ENCODE measurements around the gene YBEY. TPM values are rescaled to one million over a fixed set of nuclear protein-coding genes. Genes with fewer than 3 reads are reported as not detected.

The YBEY gene
- total RNA-seq, 4 donors from 2014 or later = 4.8 to 33.5 (median 9.1) TPM; not detected in 1

- no peak for TF ChIP-seq POLR2AphosphoS5 (IDR thresholded peaks at IDR 0.05)
- TF ChIP-seq CTCF (IDR thresholded peaks at IDR 0.05) = no peak
- no peak for TF ChIP-seq POLR2A (IDR thresholded peaks at IDR 0.05)
- no peak for TF ChIP-seq EP300 (IDR thresholded peaks at IDR 0.05; ENCODE audit: low read depth)
- Histone ChIP-seq H3K9me3 (no peaks in the 10 kb centered on the region), H3K4me1 (no peaks in the 10 kb centered on the region), H3K27ac (no peak overlapping the region), H3K36me3 (peaks cover 0 to 75% (median 36%) of the 10 kb centered on the region in 4 donors), H3K27me3 (no peaks in the 10 kb centered on the region), H3K4me3 (no peak overlapping the region)
- in situ Hi-C loops (cut with MboI; ENCODE audit: low pct_ligation_motif_present in 1 of 4, low pct_unique_long_range_greater_than_20kb in 1 of 4, low sequenced_read_pairs in 3 of 4) (no loop called here), intact Hi-C loops (cut with DNase I; ENCODE audit: low total_unique reads) (no loop called here)
- DNase-seq = no peak
- WGBS, 2 donors (ENCODE audit: low coverage in 1 of 2) = 83 to 93% methylated on average over 1 to 11 of the region's 11 CpGs
Observed at GRCh38 chr21:46255166-46255565, 31.0 kb upstream of the YBEY start.

GRCh38 chr21:46255758-46256337 lies 30.3 kb upstream of the YBEY start:
- H3K27me3 ChIP-seq = no peaks in the 10 kb centered on the region
- in situ Hi-C loops (cut with MboI; ENCODE audit: low pct_ligation_motif_present in 1 of 4, low pct_unique_long_range_greater_than_20kb in 1 of 4, low sequenced_read_pairs in 3 of 4) (no loop called here), intact Hi-C loops (cut with DNase I; ENCODE audit: low total_unique reads) (no loop called here)
- TF ChIP-seq POLR2AphosphoS5 (IDR thresholded peaks at IDR 0.05) (no peak), EP300 (IDR thresholded peaks at IDR 0.05; ENCODE audit: low read depth) (no peak), POLR2A (IDR thresholded peaks at IDR 0.05) (no peak), CTCF (IDR thresholded peaks at IDR 0.05) (no peak)
- no peaks in the 10 kb centered on the region for H3K9me3 ChIP-seq
- no peaks in the 10 kb centered on the region for H3K4me1 ChIP-seq
- H3K27ac ChIP-seq = no peak overlapping the region
- 89 to 100% methylated on average over 2 to 6 of the region's 6 CpGs for WGBS, 2 donors (ENCODE audit: low coverage in 1 of 2)
- no peak for DNase-seq
- no peak overlapping the region for H3K4me3 ChIP-seq
- peaks cover 0 to 79% (median 36%) of the 10 kb centered on the region in 4 donors for H3K36me3 ChIP-seq

GRCh38 chr21:46256501-46256994 lies 29.6 kb upstream of the YBEY start:
- no peak for DNase-seq
- in situ Hi-C loops (cut with MboI; ENCODE audit: low pct_ligation_motif_present in 1 of 4, low pct_unique_long_range_greater_than_20kb in 1 of 4, low sequenced_read_pairs in 3 of 4) = no loop called here
- intact Hi-C loops (cut with DNase I; ENCODE audit: low total_unique reads) = no loop called here
- TF ChIP-seq POLR2AphosphoS5 (IDR thresholded peaks at IDR 0.05) = no peak
- no peak for TF ChIP-seq CTCF (IDR thresholded peaks at IDR 0.05)
- H3K27ac ChIP-seq = no peak overlapping the region
- 92% methylated on average over 18 of the region's 18 CpGs; no CpG with 5 or more reads in 1 of the 2 donors for WGBS, 2 donors (ENCODE audit: low coverage in 1 of 2)
- H3K4me3 ChIP-seq = no peak overlapping the region
- H3K27me3 ChIP-seq = no peaks in the 10 kb centered on the region
- H3K36me3 ChIP-seq = peaks cover 0 to 82% (median 37%) of the 10 kb centered on the region in 4 donors
- no peaks in the 10 kb centered on the region for H3K4me1 ChIP-seq
- H3K9me3 ChIP-seq = no peaks in the 10 kb centered on the region

- in situ Hi-C loops (cut with MboI; ENCODE audit: low pct_ligation_motif_present in 1 of 4, low pct_unique_long_range_greater_than_20kb in 1 of 4, low sequenced_read_pairs in 3 of 4) = no loop called here
- Histone ChIP-seq H3K27ac (no peak overlapping the region), H3K4me1 (no peaks in the 10 kb centered on the region), H3K27me3 (no peaks in the 10 kb centered on the region), H3K4me3 (no peak overlapping the region), H3K36me3 (peaks cover 0 to 64% (median 33%) of the 10 kb centered on the region in 4 donors), H3K9me3 (no peaks in the 10 kb centered on the region)
- TF ChIP-seq CTCF (IDR thresholded peaks at IDR 0.05) = no peak
- no peak for TF ChIP-seq POLR2A (IDR thresholded peaks at IDR 0.05)
- no peak for TF ChIP-seq EP300 (IDR thresholded peaks at IDR 0.05; ENCODE audit: low read depth)
- TF ChIP-seq POLR2AphosphoS5 (IDR thresholded peaks at IDR 0.05) = no peak
- intact Hi-C loops (cut with DNase I; ENCODE audit: low total_unique reads) = no loop called here
- DNase-seq = no peak
- WGBS, 2 donors (ENCODE audit: low coverage in 1 of 2) = 93% methylated on average over 22 of the region's 22 CpGs; no CpG with 5 or more reads in 1 of the 2 donors
Observed at GRCh38 chr21:46264046-46264689, 22.0 kb upstream of the YBEY start.

Data from transverse colon (tissue), 4 donors.